Pancreas (tissue), 10 donors: ENCODE data around the gene ZNF385B. TPM values are rescaled to one million over a fixed set of nuclear protein-coding genes. Genes with fewer than 3 reads are reported as not detected.

ENCODE experiments used
- ATAC-seq, 4 donors: fragments of 200-7000 bp; cut with Tn5 transposase; one replicate each; pipeline versions ENCODE4 v1.8.0 to v1.9.1; 2020; ENCODE audit warnings: mild to moderate bottlenecking in 4 of 4, moderate library complexity in 4 of 4
- DNase-seq, 6 donors: peaks; one replicate each; pipeline ENCODE4 v3.0.0-alpha.2; 2020
- FAIRE-seq: peaks from 2 replicates; lab custom pipeline; 2012; peaks lifted over from hg19 to GRCh38; lab: Jason Lieb, UNC
- H3K27ac ChIP-seq, 4 donors: fragments of 200-600 bp; sonication (generic); 1 replicate in 3 of 4; 2 replicates in 1 of 4; pipeline versions ENCODE4 v1.5.0 to v1.8.0; 2020
- H3K27me3 ChIP-seq, 4 donors: fragments of 200-600 bp; one replicate each; pipeline ENCODE4 v1.8.0; 2021
- H3K36me3 ChIP-seq, 3 donors: fragments of 200-600 bp; sonication (generic) in 1 of 3; one replicate each; pipeline versions ENCODE4 v1.5.0 to v1.8.0; 2020 to 2021
- H3K4me1 ChIP-seq, 3 donors: fragments of 200-600 bp; one replicate each; pipeline ENCODE4 v1.8.0; 2021
- H3K4me3 ChIP-seq, 4 donors: fragments of 200-600 bp; sonication (generic) in 2 of 4; one replicate each; pipeline versions ENCODE4 v1.5.0 to v1.8.0; 2020 to 2021
- H3K9me3 ChIP-seq, 4 donors: fragments of 200-600 bp; one replicate each; pipeline ENCODE4 v1.8.0; 2021
- WGBS, 2 donors: extraction: QIAGEN DNeasy Blood & Tissue Kit; methylation state at CpG; one replicate each; pipeline ENCODE4 v1.1.7; 2013; 5-methylcytosine and 5-hydroxymethylcytosine counted together
- intact Hi-C, 3 donors: fragments of 100-400 bp; cut with DNase I; formaldehyde crosslinking; loops; one replicate each; pipeline versions ENCODE4 v1.11.1 to v1.14.2; 2022
- polyA plus RNA-seq, 2 donors: library from polyadenylated mRNA; stranded (reverse); fragments of 200-250 nt; gene quantifications; one replicate each; pipeline ENCODE4 v1.2.3, GENCODE V29; 2013
- total RNA-seq, 6 donors: library from RNA; stranded (reverse); fragmentation: NEBNext Ultra II Directional in 4 of 6; extraction: Animal tissue kit (Norgen Biotek cat#: 25700) in 4 of 6; gene quantifications; one replicate each; pipeline versions ENCODE4 v1.2.1 to v1.2.4, GENCODE V29; 2021 to 2023
- TF ChIP-seq, protein P1 (sequence below), 4 donors: fragments of 200-600 bp; sonication (generic) in 3 of 4; IDR thresholded peaks; one replicate each; pipeline versions ENCODE4 v1.5.0 to v1.8.0; 2021; ENCODE audit warnings: antibody characterized with exemption in 4 of 4
- donor health status: healthy with polysubstance abuse.
- donor health status: DM: no; HTN: no; CAD: no; lungs with moderate emphysema.
- donor health status: DM: no; HTN: no; CAD: no.
- donor health status: control.
- donor health status: control.
- donor health status: Bipolar disorder and iron deficiency.
- donor health status: DM: yes; HTN: yes; CAD: no.
- donor health status: DM: no; HTN: no; CAD: no.
- donor health status: DM: no; HTN: no; CAD: no.
- donor health status: DM: yes; HTN: yes; CAD: no.

ZNF385B gene
- total and polyA plus RNA-seq, 8 donors, result 0.19 to 0.61 (median 0.37) TPM; not detected in 1

DNA sequence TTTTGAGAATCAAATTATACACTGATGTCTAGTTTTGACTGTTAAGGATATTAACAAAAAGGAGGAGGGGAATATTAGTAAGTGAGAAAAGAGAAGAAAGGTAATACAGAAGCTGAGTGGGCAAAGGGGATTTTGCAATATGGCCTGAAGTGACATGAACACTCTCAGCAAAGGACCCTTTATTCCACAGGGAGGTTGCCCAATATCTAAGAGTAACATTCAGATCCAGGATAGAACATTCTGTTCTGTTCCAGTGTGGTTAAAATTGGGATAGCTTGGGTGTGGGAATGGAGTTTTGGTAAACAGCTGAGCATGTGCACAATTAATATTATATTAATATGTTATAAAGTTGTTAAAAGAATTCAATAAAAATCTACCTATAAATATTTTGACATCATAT is 120.1 kb downstream of the ZNF385B start:
- DNase-seq (no peak), FAIRE-seq (no peak), ATAC-seq (no peak)
- H3K4me3 ChIP-seq, result no peak overlapping the region
- no peaks in the 10 kb centered on the region for H3K36me3 ChIP-seq
- TF ChIP-seq, protein P1, sequence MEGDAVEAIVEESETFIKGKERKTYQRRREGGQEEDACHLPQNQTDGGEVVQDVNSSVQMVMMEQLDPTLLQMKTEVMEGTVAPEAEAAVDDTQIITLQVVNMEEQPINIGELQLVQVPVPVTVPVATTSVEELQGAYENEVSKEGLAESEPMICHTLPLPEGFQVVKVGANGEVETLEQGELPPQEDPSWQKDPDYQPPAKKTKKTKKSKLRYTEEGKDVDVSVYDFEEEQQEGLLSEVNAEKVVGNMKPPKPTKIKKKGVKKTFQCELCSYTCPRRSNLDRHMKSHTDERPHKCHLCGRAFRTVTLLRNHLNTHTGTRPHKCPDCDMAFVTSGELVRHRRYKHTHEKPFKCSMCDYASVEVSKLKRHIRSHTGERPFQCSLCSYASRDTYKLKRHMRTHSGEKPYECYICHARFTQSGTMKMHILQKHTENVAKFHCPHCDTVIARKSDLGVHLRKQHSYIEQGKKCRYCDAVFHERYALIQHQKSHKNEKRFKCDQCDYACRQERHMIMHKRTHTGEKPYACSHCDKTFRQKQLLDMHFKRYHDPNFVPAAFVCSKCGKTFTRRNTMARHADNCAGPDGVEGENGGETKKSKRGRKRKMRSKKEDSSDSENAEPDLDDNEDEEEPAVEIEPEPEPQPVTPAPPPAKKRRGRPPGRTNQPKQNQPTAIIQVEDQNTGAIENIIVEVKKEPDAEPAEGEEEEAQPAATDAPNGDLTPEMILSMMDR (IDR thresholded peaks at IDR 0.05), result no peak
- no peaks in the 10 kb centered on the region for H3K27me3 ChIP-seq
- no peaks in the 10 kb centered on the region for H3K9me3 ChIP-seq
- no peak overlapping the region for H3K27ac ChIP-seq
- intact Hi-C loops, result loop anchor here in 1 of 3 donors (10.0 kb wide), 1 partner anchor 317 kb away; no protein-coding TSS in a partner anchor
- no peaks in the 10 kb centered on the region for H3K4me1 ChIP-seq

DNA sequence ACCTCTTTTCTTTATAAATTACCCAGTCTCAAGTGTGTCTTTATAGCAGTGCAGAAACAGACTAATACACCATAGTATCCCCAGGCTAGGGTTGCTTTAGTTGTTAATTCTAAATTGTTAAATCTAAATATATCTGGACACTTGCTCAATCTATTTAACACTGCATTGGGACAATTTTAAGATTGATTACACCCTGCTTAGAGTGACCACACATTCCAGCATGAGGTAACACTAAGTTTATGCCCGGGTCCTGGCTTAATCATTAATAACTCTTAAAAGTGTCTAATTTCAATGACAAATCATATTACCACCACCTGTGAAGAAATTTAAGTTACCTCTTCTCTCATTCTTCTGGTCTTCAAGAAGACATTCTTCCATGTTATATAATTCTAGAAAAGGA is 131.4 kb downstream of the ZNF385B start:
- TF ChIP-seq, protein P1 (IDR thresholded peaks at IDR 0.05), result no peak
- 22 to 29% methylated on average over 1 of the region's 1 CpG for WGBS, 2 donors
- ATAC-seq, result peak in 2 of 4 donors; percentile 66 to 70

DNA sequence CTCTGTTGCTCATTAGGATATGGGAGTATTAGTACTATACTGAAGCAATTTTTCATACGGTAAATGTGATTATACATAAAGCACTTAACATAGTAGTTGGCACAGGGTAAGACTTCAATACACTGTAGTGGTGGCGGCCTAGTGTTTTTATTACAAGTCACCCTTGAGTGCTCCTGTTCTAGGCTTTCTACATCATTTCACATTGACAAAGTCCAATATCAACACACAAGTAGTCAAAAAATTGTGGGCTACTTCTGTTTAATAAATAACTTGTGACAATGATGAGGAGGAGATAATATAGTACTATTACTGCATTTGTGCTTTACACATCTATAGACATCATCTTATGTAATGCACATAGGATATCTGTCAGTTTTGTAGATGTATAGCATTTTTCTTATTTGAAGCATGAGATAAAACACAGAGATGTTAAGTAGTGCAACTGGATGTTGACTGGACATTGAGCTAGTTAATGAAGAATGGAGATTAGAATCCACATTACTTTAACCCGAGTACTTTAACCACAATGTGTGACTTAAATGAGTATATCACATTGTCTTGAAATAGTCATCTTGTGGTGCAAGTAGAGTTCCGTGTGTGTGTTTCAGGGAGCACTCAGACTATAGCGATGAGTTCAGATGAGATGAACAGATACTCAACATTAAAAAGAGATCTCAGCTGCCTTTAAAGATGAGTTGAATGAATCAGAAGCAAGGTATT is 134.8 kb downstream of the ZNF385B start:
- no peak overlapping the region for H3K4me3 ChIP-seq
- H3K9me3 ChIP-seq, result no peaks in the 10 kb centered on the region
- ATAC-seq (no peak), DNase-seq (no peak), FAIRE-seq (no peak)
- intact Hi-C loops, result no loop called here
- no peaks in the 10 kb centered on the region for H3K36me3 ChIP-seq
- H3K27me3 ChIP-seq, result no peaks in the 10 kb centered on the region
- 88 to 91% methylated on average over 5 of the region's 5 CpGs for WGBS, 2 donors
- H3K4me1 ChIP-seq, result no peaks in the 10 kb centered on the region
- TF ChIP-seq, protein P1 (IDR thresholded peaks at IDR 0.05), result no peak
- no peak overlapping the region for H3K27ac ChIP-seq

More for the DNA sequence above, 131.4 kb downstream of the ZNF385B start:
- no peak overlapping the region for H3K27ac ChIP-seq
- H3K36me3 ChIP-seq, result no peaks in the 10 kb centered on the region
- intact Hi-C loops, result no loop called here
- no peaks in the 10 kb centered on the region for H3K9me3 ChIP-seq
- FAIRE-seq (no peak), DNase-seq (no peak)
- no peak overlapping the region for H3K4me3 ChIP-seq
- no peaks in the 10 kb centered on the region for H3K4me1 ChIP-seq
- no peaks in the 10 kb centered on the region for H3K27me3 ChIP-seq

DNA sequence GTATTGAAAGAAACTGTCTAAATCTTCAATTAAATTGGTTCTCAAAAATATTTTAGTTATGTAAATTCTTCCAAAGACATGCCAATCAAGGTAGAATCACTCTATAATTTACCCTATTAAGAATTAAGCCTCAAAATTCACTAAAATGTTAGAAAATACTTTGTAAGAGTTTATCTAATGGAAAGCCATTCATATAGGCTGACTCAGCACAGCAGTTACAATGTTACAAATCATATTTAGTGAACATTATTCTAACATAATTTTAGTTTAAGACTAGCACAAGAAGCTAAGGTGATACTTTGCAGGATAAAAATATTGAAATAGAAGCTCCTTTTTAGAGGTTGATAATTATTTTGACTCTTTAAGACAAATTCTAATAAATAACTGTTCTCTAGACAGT is 137.0 kb downstream of the ZNF385B start:
- ATAC-seq (no peak), FAIRE-seq (no peak), DNase-seq (no peak)
- Histone ChIP-seq H3K4me3 (no peak overlapping the region), H3K27me3 (no peaks in the 10 kb centered on the region), H3K27ac (no peak overlapping the region), H3K9me3 (no peaks in the 10 kb centered on the region), H3K4me1 (no peaks in the 10 kb centered on the region), H3K36me3 (no peaks in the 10 kb centered on the region)
- intact Hi-C loops, result no loop called here
- TF ChIP-seq, protein P1 (IDR thresholded peaks at IDR 0.05), result no peak

DNA sequence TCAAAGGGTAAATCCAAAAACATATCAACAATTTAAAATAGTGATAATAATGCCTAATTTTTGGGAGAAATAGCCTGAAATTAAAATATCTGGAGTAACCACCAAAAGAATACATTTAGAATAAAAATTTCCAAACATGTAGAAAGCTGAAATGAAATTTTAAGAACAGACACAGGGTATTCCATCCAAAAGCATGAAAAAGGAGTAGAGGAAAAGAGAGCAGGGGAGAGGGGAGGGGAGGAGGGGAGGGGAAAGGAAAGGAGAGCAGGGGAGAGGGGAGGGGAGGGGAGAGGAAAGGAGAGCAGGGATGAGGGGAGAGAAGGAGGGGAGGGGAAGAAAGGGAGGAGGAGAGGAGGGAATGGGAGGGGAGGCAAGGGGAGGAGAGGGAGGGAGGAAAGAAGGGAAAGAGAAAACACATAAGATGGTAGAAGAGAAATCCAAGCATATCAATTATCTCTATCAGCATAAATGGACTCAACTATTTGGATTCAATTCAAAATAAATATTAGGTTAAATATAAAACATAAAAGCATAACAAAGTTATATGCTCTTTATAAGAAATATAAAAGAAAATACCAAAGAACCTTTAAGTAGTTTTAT is 141.1 kb downstream of the ZNF385B start:
- Histone ChIP-seq H3K4me1 (no peaks in the 10 kb centered on the region), H3K9me3 (no peaks in the 10 kb centered on the region), H3K36me3 (no peaks in the 10 kb centered on the region), H3K27ac (no peak overlapping the region), H3K4me3 (no peak overlapping the region), H3K27me3 (no peaks in the 10 kb centered on the region)
- FAIRE-seq, result no peak
- ATAC-seq, result no peak
- TF ChIP-seq, protein P1 (IDR thresholded peaks at IDR 0.05), result no peak
- no peak for DNase-seq
- intact Hi-C loops, result no loop called here
